Smooth muscle cell (in vitro differentiated cells): Measurements from ENCODE around the gene PFKP. TPM values are rescaled to one million over a fixed set of nuclear protein-coding genes. Genes with fewer than 3 reads are reported as not detected.

Source experiments
- DNase-seq: peaks from one replicate; lab custom pipeline; 2025; ENCODE audit not compliant: unreplicated experiment; lab: John Stamatoyannopoulos, UW
- H2AFZ ChIP-seq: fragments of 200-600 bp; sonication (generic); 2 replicates; pipeline ENCODE4 v1.6.0; 2016; ENCODE audit warnings: antibody characterized with exemption, low read depth, mild to moderate bottlenecking
- H3F3A ChIP-seq: fragments of 200-600 bp; sonication (generic); 2 replicates; pipeline ENCODE4 v1.6.0; 2017; ENCODE audit warnings: antibody characterized with exemption, low read depth
- H3K27ac ChIP-seq: fragments of 200-600 bp; sonication (generic); 2 replicates; pipeline ENCODE4 v1.5.1; 2016; ENCODE audit warnings: low read depth, mild to moderate bottlenecking
- H3K27me3 ChIP-seq: fragments of 200-600 bp; sonication (generic); 2 replicates; pipeline ENCODE4 v1.6.1; 2016; ENCODE audit warnings: low read depth, mild to moderate bottlenecking
- H3K36me3 ChIP-seq: fragments of 200-600 bp; sonication (generic); 2 replicates; pipeline ENCODE4 v1.5.1; 2016; ENCODE audit warnings: low read depth
- H3K4me1 ChIP-seq: fragments of 200-600 bp; sonication (generic); 2 replicates; pipeline ENCODE4 v1.5.1; 2016; ENCODE audit warnings: low read depth
- H3K4me2 ChIP-seq: fragments of 200-600 bp; sonication (generic); 2 replicates; pipeline ENCODE4 v1.6.0; 2016; ENCODE audit warnings: mild to moderate bottlenecking
- H3K4me3 ChIP-seq: fragments of 200-600 bp; sonication (generic); 2 replicates; pipeline ENCODE4 v1.5.1; 2016; ENCODE audit warnings: mild to moderate bottlenecking
- H3K79me2 ChIP-seq: fragments of 200-600 bp; sonication (generic); 2 replicates; pipeline ENCODE4 v1.6.0; 2016; ENCODE audit warnings: low read depth, mild to moderate bottlenecking
- H3K9ac ChIP-seq: fragments of 200-600 bp; sonication (generic); 2 replicates; pipeline ENCODE4 v1.6.0; 2016; ENCODE audit warnings: low read depth
- H3K9me3 ChIP-seq: fragments of 200-600 bp; sonication (generic); replicated peaks from 2 replicates; pipeline ENCODE4 v1.5.1; 2016; ENCODE audit warnings: low read depth
- H4K20me1 ChIP-seq: fragments of 200-600 bp; sonication (generic); 2 replicates; pipeline ENCODE4 v1.6.0; 2016; ENCODE audit warnings: low read depth
- CTCF ChIP-seq: fragments of 200-600 bp; sonication (generic); IDR thresholded peaks from 2 replicates; pipeline ENCODE4 v1.5.1; 2017; ENCODE audit warnings: borderline replicate concordance, mild to moderate bottlenecking, antibody characterized with exemption; ENCODE audit not compliant: insufficient read depth, poor library complexity, severe bottlenecking
- WGBS: methylation state at CpG from one replicate; pipeline ENCODE4 v1.1.7; 2016; ENCODE audit warnings: low lambda C conversion rate; 5-methylcytosine and 5-hydroxymethylcytosine counted together
- polyA plus RNA-seq: library from polyadenylated mRNA; unstranded; fragments of >200 nt; fragmentation: Nextera tagmentation; extraction: Ambion mirVana; gene quantifications from 2 replicates; pipeline ENCODE4 v1.2.1, GENCODE V29; 2016
- total RNA-seq: library from RNA; depleted of rRNA; stranded (reverse); fragments of >200 nt; gene quantifications from 2 replicates; pipeline ENCODE4 v1.2.3, GENCODE V29; 2014

Gene PFKP
- total and polyA plus RNA-seq, 2 experiments from 2014 or later, result 178 to 203 TPM

- no peaks in the 10 kb centered on the region for H3K36me3 ChIP-seq
- H3K79me2 ChIP-seq, result no peaks in the 10 kb centered on the region
- no peak for DNase-seq
Observed at GRCh38 chr10:3125527-3126170, 58.3 kb downstream of the PFKP start.

GRCh38 chr10:3126249-3126648 is 58.9 kb downstream of the PFKP start:
- Histone ChIP-seq H4K20me1 (peaks cover 15% of the 10 kb centered on the region), H3K9me3 (no peaks in the 10 kb centered on the region), H3K27me3 (no peaks in the 10 kb centered on the region), H2AFZ (no peak overlapping the region), H3K27ac (no peak overlapping the region), H3K4me1 (peaks cover 6% of the 10 kb centered on the region), H3K4me2 (no peak overlapping the region), H3K4me3 (no peak overlapping the region), H3F3A (peaks cover 5% of the 10 kb centered on the region), H3K79me2 (no peaks in the 10 kb centered on the region), H3K36me3 (no peaks in the 10 kb centered on the region), H3K9ac (no peak overlapping the region)
- 93% methylated on average over 15 of the region's 15 CpGs for WGBS
- TF ChIP-seq CTCF, result no peak
- DNase-seq, result no peak

More at GRCh38 chr10:3125527-3126170, 58.3 kb downstream of the PFKP start:
- Histone ChIP-seq H3K4me1 (peaks cover 6% of the 10 kb centered on the region), H3K27me3 (no peaks in the 10 kb centered on the region), H2AFZ (no peak overlapping the region), H3K9me3 (no peaks in the 10 kb centered on the region), H3K27ac (no peak overlapping the region), H3K9ac (no peak overlapping the region), H3F3A (peaks cover 5% of the 10 kb centered on the region), H3K4me2 (no peak overlapping the region), H3K4me3 (no peak overlapping the region), H4K20me1 (peaks cover 15% of the 10 kb centered on the region)
- WGBS, result 94% methylated on average over 24 of the region's 24 CpGs
- TF ChIP-seq CTCF, result no peak

- DNase-seq, result no peak
- Histone ChIP-seq H3K27me3 (no peaks in the 10 kb centered on the region), H3K4me3 (no peak overlapping the region), H3K4me1 (peaks cover 6% of the 10 kb centered on the region), H3K9me3 (no peaks in the 10 kb centered on the region), H3K79me2 (no peaks in the 10 kb centered on the region), H4K20me1 (peaks cover 15% of the 10 kb centered on the region), H3K4me2 (no peak overlapping the region), H3K36me3 (no peaks in the 10 kb centered on the region), H3K27ac (peak overlapping the region; percentile 11), H3F3A (peaks cover 5% of the 10 kb centered on the region), H2AFZ (no peak overlapping the region), H3K9ac (no peak overlapping the region)
- no peak for TF ChIP-seq CTCF
- 72% methylated on average over 25 of the region's 25 CpGs for WGBS
Observed at GRCh38 chr10:3126741-3127346, 59.5 kb downstream of the PFKP start.

GRCh38 chr10:3127921-3128320 is 60.6 kb downstream of the PFKP start:
- Histone ChIP-seq H3K9ac (no peak overlapping the region), H3K4me2 (no peak overlapping the region), H3F3A (peaks cover 5% of the 10 kb centered on the region), H3K9me3 (no peaks in the 10 kb centered on the region), H3K79me2 (no peaks in the 10 kb centered on the region), H3K36me3 (no peaks in the 10 kb centered on the region), H3K4me1 (peaks cover 6% of the 10 kb centered on the region), H4K20me1 (peaks cover 15% of the 10 kb centered on the region), H3K27me3 (no peaks in the 10 kb centered on the region), H2AFZ (no peak overlapping the region), H3K27ac (no peak overlapping the region), H3K4me3 (no peak overlapping the region)
- TF ChIP-seq CTCF, result no peak
- no peak for DNase-seq
- WGBS, result 89% methylated on average over 10 of the region's 10 CpGs
